Fibroblast of the conjunctiva (primary cell): ENCODE measurements around the gene PPIP5K2.

Experiments used
- DNase-seq: peaks from one replicate; pipeline ENCODE4 v3.0.0-alpha.2; 2010; ENCODE audit warnings: low read depth

Gene PPIP5K2

DNA sequence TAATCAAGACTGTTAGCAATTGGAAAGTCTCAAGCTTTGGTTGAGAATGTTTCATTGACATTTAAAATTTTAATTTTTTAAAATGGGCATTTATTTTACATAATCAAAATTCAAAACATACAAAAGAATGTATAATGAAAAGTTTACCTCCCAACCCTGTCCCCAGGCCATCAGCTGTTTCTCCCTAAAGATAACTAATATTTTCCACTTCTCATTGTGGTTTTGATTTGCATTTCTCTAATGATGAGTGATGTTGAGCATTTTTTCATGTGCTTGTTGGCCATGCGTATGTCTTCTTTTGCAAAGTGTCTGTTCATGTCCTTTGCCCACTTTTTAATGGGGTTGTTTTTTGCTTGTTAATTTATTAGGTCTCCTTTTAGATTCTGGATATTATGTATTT is 127.0 kb downstream of the PPIP5K2 start:
- no peak for DNase-seq

DNA sequence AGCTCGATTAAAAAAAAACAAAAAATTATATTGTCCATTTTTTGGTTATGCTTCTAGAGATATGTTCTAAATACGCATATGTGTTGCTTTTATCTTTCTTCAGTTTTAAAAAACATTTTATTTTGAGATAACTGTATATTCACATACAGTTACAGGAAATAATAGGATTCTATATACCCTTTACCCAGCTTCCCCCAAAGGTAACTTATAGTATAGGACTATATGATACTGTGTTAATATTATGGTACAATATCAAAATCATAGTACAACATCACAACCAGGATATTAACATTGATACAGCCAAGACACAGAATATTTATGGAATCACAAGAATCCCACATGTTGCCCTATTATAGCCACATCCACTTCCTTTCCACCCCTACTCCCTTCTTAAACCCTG is 129.0 kb downstream of the PPIP5K2 start:
- DNase-seq: no peak

DNA sequence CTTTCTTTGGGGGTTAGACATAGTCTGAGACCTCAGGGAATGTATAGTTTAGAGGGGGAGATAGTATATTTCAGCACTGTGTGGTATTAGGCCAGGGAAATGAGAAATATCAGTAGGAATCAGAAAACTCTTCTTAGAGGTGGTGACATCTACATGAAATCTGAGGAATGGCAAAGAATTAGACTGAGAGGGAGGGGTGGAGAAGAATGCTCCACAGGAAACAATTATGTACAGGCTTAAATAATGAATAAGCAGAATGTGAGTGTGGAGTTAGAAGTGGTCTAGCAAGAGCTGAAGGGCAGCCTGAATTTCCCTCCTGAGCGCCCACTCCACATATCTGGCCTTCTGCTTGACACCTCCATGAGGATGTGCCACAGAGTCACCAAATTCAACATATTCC is 134.8 kb downstream of the PPIP5K2 start:
- no peak for DNase-seq

DNA sequence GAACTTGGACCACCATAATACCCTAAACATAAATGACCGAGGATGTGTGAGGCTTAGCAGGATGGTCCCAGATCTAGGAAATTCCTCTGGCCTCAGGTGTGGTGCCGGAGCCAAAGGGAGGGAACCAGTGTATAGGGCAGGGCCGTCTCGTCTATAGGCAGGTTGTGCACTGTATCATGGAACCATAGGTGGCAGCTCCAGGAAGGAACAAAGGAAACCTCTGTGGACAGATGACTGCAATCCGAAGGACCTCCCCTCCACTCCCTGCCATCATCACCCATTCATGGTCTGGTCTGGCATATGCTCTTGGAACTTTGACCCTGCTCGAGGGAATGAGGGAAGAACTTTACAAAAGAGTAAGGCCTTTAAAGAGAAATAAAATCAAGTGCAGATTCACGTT is 135.6 kb downstream of the PPIP5K2 start:
- no peak for DNase-seq

DNA sequence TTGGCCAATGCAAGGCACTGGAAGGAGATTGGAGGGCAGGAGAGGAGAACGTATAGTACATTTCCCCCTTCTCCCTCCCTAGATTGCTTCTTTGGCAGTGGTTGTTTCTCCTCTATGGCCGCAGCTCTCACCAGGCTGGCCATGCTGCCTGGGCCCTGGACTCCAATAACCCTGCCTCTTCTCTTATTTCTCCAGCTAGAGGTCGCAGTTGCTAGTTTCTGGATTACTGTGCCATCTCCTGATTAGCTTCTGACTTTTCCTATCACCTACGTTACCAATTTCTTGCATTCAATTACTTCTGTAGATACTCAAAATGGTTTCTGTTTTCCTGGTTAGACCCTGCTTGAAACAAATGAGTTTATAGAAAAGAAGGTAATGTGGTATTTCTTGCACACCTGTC is 136.1 kb downstream of the PPIP5K2 start:
- DNase-seq: no peak

DNA sequence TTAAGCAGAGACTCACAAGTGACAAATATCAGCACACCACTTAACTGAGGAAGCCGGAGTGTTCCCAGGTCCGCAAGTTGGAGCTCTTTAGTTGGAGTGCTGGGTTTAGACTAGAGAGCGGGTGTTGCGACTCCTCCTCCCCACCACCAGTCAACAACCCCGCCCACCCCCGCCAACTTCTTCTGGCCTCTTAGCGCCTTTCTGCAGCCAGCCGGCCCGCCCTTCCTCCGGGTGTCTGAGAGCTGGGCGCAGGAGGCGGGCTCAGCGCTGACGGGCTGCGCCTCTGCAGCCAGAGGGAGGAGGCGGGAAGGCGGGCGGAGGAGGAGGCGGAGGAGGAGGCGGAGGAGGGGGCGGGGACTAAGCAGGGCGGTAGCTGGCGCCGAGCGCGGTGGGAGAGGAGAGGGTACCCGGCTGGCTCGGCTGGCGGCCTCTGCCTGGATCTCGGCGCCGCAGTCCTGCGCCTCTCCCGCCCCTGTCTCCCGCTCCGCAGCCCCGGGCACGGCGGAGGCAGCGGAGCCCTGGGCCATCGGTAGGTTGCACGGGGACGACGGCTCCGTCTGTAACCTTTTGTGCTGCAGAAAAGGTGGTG is 138.4 kb downstream of the PPIP5K2 start, which contains the start of gene MACIR:
MACIR (plus strand) TSS at position 396 of the 589 bp plus-strand sequence. CDS start 17,157 bp downstream, outside the sequence.
- DNase-seq: peak; percentile 96

DNA sequence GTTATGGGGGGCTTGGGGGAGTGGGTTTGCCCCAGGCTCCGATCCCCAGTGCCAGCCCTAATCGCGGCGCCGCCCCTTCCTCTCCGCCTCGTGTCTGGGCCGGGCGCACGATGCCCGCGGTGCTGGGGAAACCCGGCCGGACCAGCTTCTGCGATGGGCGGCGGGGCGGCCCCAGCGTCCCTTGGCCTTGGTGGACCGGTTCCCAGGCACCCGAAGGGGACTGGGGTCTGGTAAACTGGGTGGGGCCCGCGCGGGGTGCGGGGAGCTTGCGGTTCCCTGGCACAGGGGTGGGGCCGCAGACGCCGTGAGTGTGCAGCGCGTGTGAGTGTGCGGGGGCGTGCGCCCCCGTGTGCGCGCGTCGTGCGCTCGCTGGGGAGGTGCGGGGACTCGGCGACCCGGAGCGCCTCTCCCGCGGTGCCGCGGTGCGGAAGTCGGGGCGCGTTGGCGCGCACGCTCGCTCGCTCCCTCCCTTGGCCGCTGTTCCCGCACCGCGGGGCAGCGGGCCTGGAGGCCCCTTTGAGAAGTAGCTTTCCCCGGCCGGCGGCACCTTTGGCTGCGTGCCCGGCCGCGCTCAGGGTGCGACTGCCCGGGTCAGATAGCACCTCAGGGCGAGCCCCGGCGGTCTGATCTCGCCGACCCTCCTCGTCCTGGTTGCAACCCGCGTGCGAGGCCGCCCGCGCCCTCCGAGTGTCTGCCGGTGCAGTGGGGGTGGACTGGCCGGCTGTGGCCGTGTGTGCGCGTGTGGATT is 139.0 kb downstream of the PPIP5K2 start:
- no peak for DNase-seq

DNA sequence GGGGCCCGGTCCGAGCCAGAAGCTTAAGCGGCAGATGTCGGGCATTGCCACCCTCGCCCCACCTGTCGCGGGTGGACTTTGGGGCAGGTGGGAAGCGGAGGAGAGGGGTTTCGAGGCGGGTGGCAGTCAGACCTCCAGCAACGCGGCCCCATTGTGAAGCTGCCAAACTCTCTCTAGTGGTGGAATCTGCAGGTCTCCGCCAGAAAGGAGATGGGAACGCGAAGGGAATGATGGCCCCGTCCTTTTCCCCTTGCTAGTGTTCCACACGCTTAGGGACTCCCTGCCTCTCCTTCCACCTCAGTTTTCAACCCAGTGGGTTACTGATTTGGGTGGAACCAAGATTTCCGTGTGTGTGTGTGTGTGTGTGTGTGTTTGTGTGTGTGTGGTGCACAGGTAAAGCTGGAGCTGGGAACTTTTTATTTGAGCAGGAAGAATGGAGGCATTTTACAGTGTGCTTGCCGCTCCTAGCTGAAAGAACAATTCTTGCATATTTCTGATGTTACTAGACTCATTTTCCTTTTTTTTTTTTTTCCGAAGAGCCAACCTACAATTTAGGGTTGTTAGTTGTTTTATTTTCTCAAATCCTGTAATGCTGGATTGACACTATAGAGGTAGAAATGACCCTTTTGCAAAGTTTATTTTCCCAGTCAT is 139.7 kb downstream of the PPIP5K2 start:
- no peak for DNase-seq

DNA sequence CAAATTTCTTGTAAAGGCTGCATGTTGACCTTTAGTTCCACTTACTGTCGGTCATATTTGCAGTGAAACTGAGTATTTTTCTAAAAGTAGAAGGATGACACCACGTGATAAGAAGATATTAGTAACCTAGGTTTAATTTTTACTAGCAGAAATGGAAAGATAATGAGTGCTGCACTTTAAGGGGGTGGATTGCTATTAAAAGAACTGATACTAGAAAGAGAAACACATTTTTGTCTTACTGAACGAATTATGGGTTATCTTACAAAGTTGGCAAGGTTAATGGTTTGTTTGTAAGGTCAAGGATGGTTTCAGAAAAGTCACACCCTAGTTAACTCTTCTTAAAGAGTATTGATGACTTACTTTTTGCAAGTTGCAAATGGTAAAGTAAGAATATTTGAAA is 140.8 kb downstream of the PPIP5K2 start:
- no peak for DNase-seq
